Measurements from ENCODE around the gene MIB2.
"Not testable (repeated sequence)": the region's sequence is repeated elsewhere in the genome, so short reads cannot be mapped to it uniquely, and the experiment has no call there.

MIB2 gene

GRCh38 chr1:1669468-1670440, 54.5 kb downstream of the MIB2 start:
- no peak for DNase-seq (ENCODE audit: low read depth)
- no peak overlapping the region for H3K4me3 ChIP-seq (ENCODE audit: control insufficient read depth, low read depth, low read length)
- TF ChIP-seq CTCF (IDR thresholded peaks at IDR 0.05; ENCODE audit: control insufficient read depth, insufficient read depth, low read depth, low read length, missing control alignments): no peak

- no peak overlapping the region for H3K4me3 ChIP-seq (ENCODE audit: control insufficient read depth, low read depth, low read length)
- no peak for DNase-seq (ENCODE audit: low read depth)
- no peak for TF ChIP-seq CTCF (IDR thresholded peaks at IDR 0.05; ENCODE audit: control insufficient read depth, insufficient read depth, low read depth, low read length, missing control alignments)
Measured at GRCh38 chr1:1670866-1671265, 55.6 kb downstream of the MIB2 start.

GRCh38 chr1:1671365-1672119, 56.2 kb downstream of the MIB2 start:
- no peak for TF ChIP-seq CTCF (IDR thresholded peaks at IDR 0.05; ENCODE audit: control insufficient read depth, insufficient read depth, low read depth, low read length, missing control alignments)
- DNase-seq (ENCODE audit: low read depth): no peak
- H3K4me3 ChIP-seq (ENCODE audit: control insufficient read depth, low read depth, low read length): no peak overlapping the region

- TF ChIP-seq CTCF (IDR thresholded peaks at IDR 0.05; ENCODE audit: control insufficient read depth, insufficient read depth, low read depth, low read length, missing control alignments): no peak
- no peak for DNase-seq (ENCODE audit: low read depth)
- H3K4me3 ChIP-seq (ENCODE audit: control insufficient read depth, low read depth, low read length): no peak overlapping the region
Measured at GRCh38 chr1:1672181-1672965, 57.1 kb downstream of the MIB2 start.

GRCh38 chr1:1674806-1675205, 59.5 kb downstream of the MIB2 start:
- not testable (repeated sequence) for DNase-seq (ENCODE audit: low read depth); H3K4me3 ChIP-seq (ENCODE audit: control insufficient read depth, low read depth, low read length)

DNA sequence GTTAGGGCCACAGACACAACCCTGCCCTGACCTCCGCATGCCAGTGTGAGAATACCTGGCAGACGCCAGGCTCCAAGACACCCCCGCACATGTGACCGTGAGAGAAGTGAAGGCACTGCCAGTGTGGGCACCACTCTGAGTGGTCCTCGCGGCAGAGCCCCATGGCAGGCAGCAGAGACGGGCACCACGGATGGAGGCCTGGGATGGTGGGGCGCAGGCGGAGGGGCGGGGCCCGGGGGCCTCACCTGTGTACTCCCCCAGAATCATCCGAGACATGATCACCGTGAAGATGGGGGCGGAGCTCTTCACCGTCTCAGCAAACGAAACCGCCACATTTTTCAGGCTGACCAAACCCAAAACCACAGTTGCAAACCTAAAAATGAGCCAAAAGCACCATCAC, 59.9 kb downstream of the MIB2 start:
- DNase-seq (ENCODE audit: low read depth); H3K4me3 ChIP-seq (ENCODE audit: control insufficient read depth, low read depth, low read length): not testable (repeated sequence)

DNA sequence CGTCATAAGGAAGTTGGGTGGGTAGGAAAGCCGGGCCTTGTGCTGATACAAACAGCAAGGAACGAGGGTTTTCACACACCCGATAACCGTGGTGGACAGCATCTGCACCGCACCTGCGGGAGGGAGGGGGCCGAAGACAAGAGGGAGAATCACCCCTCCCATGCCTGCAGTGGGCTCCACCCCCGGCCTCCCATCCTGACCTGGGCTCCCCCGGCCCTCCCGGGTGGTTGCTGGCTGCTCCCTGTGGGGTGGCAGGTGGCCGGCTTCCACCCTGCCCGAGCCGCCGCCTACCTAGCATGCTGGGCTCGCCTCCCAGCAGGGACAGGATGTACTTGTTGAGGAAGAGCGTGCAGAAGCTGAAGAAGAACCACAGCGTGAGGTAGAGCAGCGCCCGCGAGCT, 60.8 kb downstream of the MIB2 start:
- H3K4me3 ChIP-seq (ENCODE audit: control insufficient read depth, low read depth, low read length); DNase-seq (ENCODE audit: low read depth): not testable (repeated sequence)
